GM21786 (cell line): ENCODE results near the gene CLTRN.

ENCODE experiments used
- ATAC-seq: cut with Tn5 transposase; IDR thresholded peaks from one replicate; pipeline ENCODE4 v1.9.1; 2021; ENCODE audit not compliant: unreplicated experiment

The CLTRN gene

GRCh38 chrX:15579778-15580747, 84.5 kb downstream of the CLTRN start:
- no peak for ATAC-seq
